SJSA1 (cell line): ENCODE results near the gene TRAPPC12. TPM values are rescaled to one million over a fixed set of nuclear protein-coding genes. Genes with fewer than 3 reads are reported as not detected.

Experiments used
- DNase-seq, 2 experiments: peaks; one replicate each; pipeline ENCODE4 v3.0.0-alpha.2; 2015 to 2020; ENCODE audit warnings: low spot score in 2 of 2, low read depth in 1 of 2
- H3K27ac ChIP-seq: fragments of 250-450 bp; sonication (Bioruptor Pico); 2 replicates; pipeline ENCODE4 v1.5.1; 2020; ENCODE audit warnings: mild to moderate bottlenecking, moderate library complexity
- H3K27me3 ChIP-seq: fragments of 250-450 bp; sonication (Bioruptor Pico); replicated peaks from 2 replicates; pipeline ENCODE4 v1.5.1; 2020; ENCODE audit warnings: mild to moderate bottlenecking, moderate library complexity
- H3K36me3 ChIP-seq: fragments of 250-450 bp; sonication (Bioruptor Pico); 2 replicates; pipeline ENCODE4 v1.5.1; 2020; ENCODE audit warnings: mild to moderate bottlenecking
- H3K4me1 ChIP-seq: fragments of 250-450 bp; sonication (Bioruptor Pico); replicated peaks from 2 replicates; pipeline ENCODE4 v1.6.1; 2021; ENCODE audit warnings: mild to moderate bottlenecking
- H3K4me3 ChIP-seq: fragments of 250-450 bp; sonication (Bioruptor Pico); 2 replicates; pipeline ENCODE4 v1.5.1; 2020; ENCODE audit warnings: mild to moderate bottlenecking
- H3K9me3 ChIP-seq: fragments of 250-450 bp; sonication (Bioruptor Pico); replicated peaks from 2 replicates; pipeline ENCODE4 v1.5.1; 2020; ENCODE audit warnings: mild to moderate bottlenecking
- total RNA-seq: library from RNA; depleted of rRNA; stranded (reverse); fragments of >200 nt; shearing (Covaris generic); gene quantifications from 2 replicates; pipeline ENCODE4 v1.2.3, GENCODE V29; 2014

Gene TRAPPC12
- total RNA-seq, 1 experiment from 2014 or later = 56.1 TPM

DNA sequence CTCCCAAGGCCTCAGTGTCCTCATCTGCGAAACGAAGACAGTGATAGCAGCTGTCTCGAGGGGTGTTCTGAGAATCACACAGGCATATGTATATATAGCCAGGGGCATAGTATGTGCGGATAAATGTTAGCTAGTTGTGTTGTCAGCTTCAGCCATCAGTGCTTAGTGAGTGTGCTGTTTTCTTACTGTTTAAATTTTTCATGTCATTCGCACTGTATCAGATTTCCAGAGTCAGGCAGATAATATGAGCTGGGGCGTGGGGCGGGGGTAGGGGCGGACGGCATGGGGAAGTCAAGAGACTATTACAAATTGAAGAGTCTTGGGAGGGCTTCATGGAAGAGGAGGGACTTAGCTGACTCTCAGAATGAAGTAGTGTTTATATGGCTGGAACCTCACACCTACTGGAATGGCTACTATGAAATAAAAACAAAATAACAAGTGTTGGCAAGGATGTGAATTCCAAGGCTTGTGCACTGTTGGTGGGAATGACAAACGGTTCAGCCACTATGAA is 7.0 kb downstream of the TRAPPC12 start:
- Histone ChIP-seq H3K4me3 (no peak overlapping the region), H3K4me1 (no peaks in the 10 kb centered on the region), H3K27ac (no peak overlapping the region), H3K9me3 (no peaks in the 10 kb centered on the region), H3K27me3 (no peaks in the 10 kb centered on the region), H3K36me3 (peaks cover 58% of the 10 kb centered on the region)
- no peak for DNase-seq

DNA sequence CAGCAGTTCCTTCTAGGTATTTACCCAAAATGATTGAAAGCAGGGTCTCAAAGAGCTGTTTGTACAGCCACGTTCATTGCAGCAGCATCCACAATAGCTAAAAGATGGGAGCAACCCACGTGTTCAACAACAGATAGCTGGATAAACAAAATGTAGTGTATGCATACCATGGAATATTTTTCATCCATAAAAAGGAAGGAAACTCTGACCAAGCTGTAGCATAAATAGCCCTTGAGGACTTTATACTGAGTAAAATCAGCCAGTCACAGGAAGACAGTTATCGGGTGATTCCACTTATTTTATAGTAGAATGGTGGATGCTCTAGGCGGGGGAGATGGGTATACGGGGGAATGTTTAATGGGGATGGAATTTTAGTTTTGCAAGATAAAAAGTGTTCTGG is 7.5 kb downstream of the TRAPPC12 start:
- DNase-seq = no peak
- Histone ChIP-seq H3K36me3 (peaks cover 60% of the 10 kb centered on the region), H3K9me3 (no peaks in the 10 kb centered on the region), H3K27me3 (no peaks in the 10 kb centered on the region), H3K4me1 (no peaks in the 10 kb centered on the region), H3K4me3 (no peak overlapping the region), H3K27ac (no peak overlapping the region)

GRCh38 chr2:3387644-3388411 is 8.3 kb downstream of the TRAPPC12 start:
- Histone ChIP-seq H3K9me3 (no peaks in the 10 kb centered on the region), H3K4me3 (no peak overlapping the region), H3K27ac (no peak overlapping the region), H3K4me1 (no peaks in the 10 kb centered on the region), H3K36me3 (peaks cover 63% of the 10 kb centered on the region), H3K27me3 (no peaks in the 10 kb centered on the region)
- DNase-seq = no peak

DNA sequence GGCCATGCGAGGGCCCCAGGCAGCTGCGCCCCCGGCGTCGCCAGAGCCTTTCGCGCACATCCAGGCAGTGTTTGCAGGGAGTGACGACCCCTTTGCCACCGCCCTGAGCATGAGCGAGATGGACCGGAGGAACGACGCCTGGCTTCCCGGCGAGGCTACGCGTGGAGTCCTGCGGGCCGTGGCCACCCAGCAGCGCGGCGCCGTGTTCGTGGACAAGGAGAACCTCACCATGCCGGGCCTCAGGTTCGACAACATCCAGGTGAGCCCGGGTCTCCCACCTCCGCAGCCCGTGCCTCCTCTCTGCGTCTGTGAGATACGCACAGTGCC is 8.9 kb downstream of the TRAPPC12 start:
- Histone ChIP-seq H3K27me3 (no peaks in the 10 kb centered on the region), H3K36me3 (peaks cover 65% of the 10 kb centered on the region), H3K27ac (no peak overlapping the region), H3K4me3 (no peak overlapping the region), H3K9me3 (no peaks in the 10 kb centered on the region), H3K4me1 (no peaks in the 10 kb centered on the region)
- no peak for DNase-seq

- Histone ChIP-seq H3K27ac (no peak overlapping the region), H3K36me3 (peaks cover 71% of the 10 kb centered on the region), H3K27me3 (no peaks in the 10 kb centered on the region), H3K4me1 (no peaks in the 10 kb centered on the region), H3K9me3 (no peaks in the 10 kb centered on the region), H3K4me3 (no peak overlapping the region)
- no peak for DNase-seq
Measured at GRCh38 chr2:3389193-3389592, 9.7 kb downstream of the TRAPPC12 start.

GRCh38 chr2:3390041-3390440 is 10.5 kb downstream of the TRAPPC12 start:
- Histone ChIP-seq H3K4me3 (no peak overlapping the region), H3K27ac (no peak overlapping the region), H3K9me3 (no peaks in the 10 kb centered on the region), H3K4me1 (no peaks in the 10 kb centered on the region), H3K27me3 (no peaks in the 10 kb centered on the region), H3K36me3 (peaks cover 66% of the 10 kb centered on the region)
- DNase-seq = no peak

DNA sequence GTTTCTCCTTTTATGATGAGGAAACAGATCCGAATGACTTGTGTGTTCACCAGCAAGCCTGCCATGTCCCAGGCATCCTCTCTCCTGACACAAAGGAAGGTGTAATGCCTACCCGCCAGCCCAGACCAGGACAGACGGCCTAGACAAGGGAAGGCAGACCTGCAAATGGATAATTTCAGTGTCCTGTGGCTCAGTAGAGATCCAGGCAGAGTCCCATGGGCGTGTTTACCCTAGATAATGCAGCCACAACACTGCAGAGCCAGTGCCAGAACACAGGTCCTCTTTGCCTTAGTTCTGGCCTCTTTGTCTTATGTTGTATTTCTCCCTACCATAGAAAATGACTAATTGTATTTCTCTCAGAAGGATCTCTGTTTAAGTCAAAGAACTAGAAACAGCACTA is 12.7 kb downstream of the TRAPPC12 start:
- Histone ChIP-seq H3K4me3 (no peak overlapping the region), H3K9me3 (peaks cover 9% of the 10 kb centered on the region), H3K27ac (no peak overlapping the region), H3K36me3 (peaks cover 70% of the 10 kb centered on the region), H3K27me3 (no peaks in the 10 kb centered on the region), H3K4me1 (no peaks in the 10 kb centered on the region)
- no peak for DNase-seq

- Histone ChIP-seq H3K36me3 (peaks cover 57% of the 10 kb centered on the region), H3K27me3 (no peaks in the 10 kb centered on the region), H3K9me3 (peaks cover 9% of the 10 kb centered on the region), H3K4me3 (no peak overlapping the region), H3K27ac (no peak overlapping the region), H3K4me1 (no peaks in the 10 kb centered on the region)
- no peak for DNase-seq
Measured at GRCh38 chr2:3396920-3397559, 17.5 kb downstream of the TRAPPC12 start.

DNA sequence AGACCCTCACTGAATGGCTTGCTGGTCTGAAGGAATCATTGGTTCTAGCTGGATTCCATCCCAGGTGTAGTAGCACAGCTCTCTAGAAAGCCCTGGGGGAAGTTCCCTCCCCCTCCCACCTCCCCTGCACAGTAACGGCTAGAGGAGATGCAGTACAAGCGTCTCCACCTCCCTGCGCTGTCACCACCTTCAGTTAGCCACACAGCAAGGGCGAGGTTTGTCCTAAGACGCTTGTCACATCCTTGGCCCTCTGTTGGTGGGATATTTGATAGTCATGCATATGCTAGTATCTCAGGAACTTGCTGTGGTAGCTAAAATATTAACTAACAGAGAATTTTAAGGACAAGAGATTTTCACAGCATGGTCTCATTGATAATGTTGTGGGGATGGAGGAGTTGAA is 19.4 kb downstream of the TRAPPC12 start:
- H3K27me3 ChIP-seq = no peaks in the 10 kb centered on the region
- H3K9me3 ChIP-seq = peaks cover 9% of the 10 kb centered on the region
- DNase-seq = no peak
- H3K36me3 ChIP-seq = peaks cover 55% of the 10 kb centered on the region
- no peaks in the 10 kb centered on the region for H3K4me1 ChIP-seq
- H3K4me3 ChIP-seq = no peak overlapping the region
- no peak overlapping the region for H3K27ac ChIP-seq

GRCh38 chr2:3399381-3399780 is 19.9 kb downstream of the TRAPPC12 start:
- no peak overlapping the region for H3K27ac ChIP-seq
- no peak for DNase-seq
- no peaks in the 10 kb centered on the region for H3K4me1 ChIP-seq
- H3K27me3 ChIP-seq = no peaks in the 10 kb centered on the region
- peaks cover 55% of the 10 kb centered on the region for H3K36me3 ChIP-seq
- H3K4me3 ChIP-seq = no peak overlapping the region
- H3K9me3 ChIP-seq = peaks cover 9% of the 10 kb centered on the region

- H3K9me3 ChIP-seq = peaks cover 9% of the 10 kb centered on the region
- no peaks in the 10 kb centered on the region for H3K27me3 ChIP-seq
- no peaks in the 10 kb centered on the region for H3K4me1 ChIP-seq
- DNase-seq = no peak
- H3K36me3 ChIP-seq = peaks cover 58% of the 10 kb centered on the region
- H3K4me3 ChIP-seq = no peak overlapping the region
- H3K27ac ChIP-seq = no peak overlapping the region
Measured at GRCh38 chr2:3399829-3400228, 20.3 kb downstream of the TRAPPC12 start.

- DNase-seq = no peak
- no peak overlapping the region for H3K4me3 ChIP-seq
- H3K27ac ChIP-seq = no peak overlapping the region
- H3K27me3 ChIP-seq = no peaks in the 10 kb centered on the region
- H3K9me3 ChIP-seq = no peaks in the 10 kb centered on the region
- H3K36me3 ChIP-seq = peaks cover 48% of the 10 kb centered on the region
- no peaks in the 10 kb centered on the region for H3K4me1 ChIP-seq
Measured at GRCh38 chr2:3403587-3404334, 24.3 kb downstream of the TRAPPC12 start.

DNA sequence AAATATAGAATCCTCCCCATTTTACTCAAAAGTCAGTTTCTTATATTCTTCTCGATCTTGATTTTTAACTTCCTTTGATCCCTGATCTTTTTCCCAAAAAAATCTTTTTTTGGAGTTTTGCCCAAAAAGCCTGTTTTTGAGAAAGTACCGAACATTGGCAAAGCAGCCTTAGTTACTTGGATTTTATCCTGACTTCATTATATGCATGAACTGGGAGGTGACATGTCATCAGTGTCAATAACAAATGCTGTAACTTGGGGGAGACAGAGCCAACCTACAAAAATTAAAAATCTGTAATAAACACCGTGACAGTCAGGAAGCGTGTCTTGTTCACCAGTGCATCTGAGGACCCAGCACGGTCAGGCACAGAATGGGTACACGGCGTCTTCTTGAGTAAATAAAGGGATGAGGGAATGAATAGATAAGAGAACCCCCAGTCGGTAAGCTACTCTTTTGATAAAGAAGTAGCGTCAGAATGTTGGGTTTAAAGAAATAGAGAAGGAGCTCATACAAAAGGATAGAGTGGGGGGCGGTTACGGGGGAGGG is 24.9 kb downstream of the TRAPPC12 start:
- no peaks in the 10 kb centered on the region for H3K27me3 ChIP-seq
- H3K9me3 ChIP-seq = no peaks in the 10 kb centered on the region
- H3K4me1 ChIP-seq = no peaks in the 10 kb centered on the region
- no peak overlapping the region for H3K4me3 ChIP-seq
- H3K27ac ChIP-seq = no peak overlapping the region
- H3K36me3 ChIP-seq = peaks cover 48% of the 10 kb centered on the region
- DNase-seq = no peak

DNA sequence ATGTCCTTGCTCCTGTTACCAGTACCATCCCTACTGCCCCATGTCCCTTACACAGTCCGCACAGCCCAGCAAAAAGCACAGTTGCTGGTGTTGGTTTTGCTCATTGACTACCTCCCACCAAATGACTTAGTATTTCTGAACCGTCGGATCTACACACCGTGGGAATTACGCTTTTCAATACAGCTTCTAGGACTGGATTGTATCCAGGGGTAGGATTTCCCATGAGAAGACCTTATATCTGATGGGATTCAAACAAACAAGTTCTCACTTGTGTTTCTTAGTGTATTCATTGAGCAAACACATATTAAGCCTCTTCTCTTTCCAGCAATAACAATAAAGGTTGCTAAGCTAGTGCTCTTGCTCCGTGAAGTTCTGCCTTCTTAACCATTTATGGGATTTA is 25.8 kb downstream of the TRAPPC12 start:
- H3K27ac ChIP-seq = no peak overlapping the region
- H3K4me1 ChIP-seq = no peaks in the 10 kb centered on the region
- DNase-seq = no peak
- H3K4me3 ChIP-seq = no peak overlapping the region
- H3K27me3 ChIP-seq = no peaks in the 10 kb centered on the region
- no peaks in the 10 kb centered on the region for H3K9me3 ChIP-seq
- H3K36me3 ChIP-seq = peaks cover 48% of the 10 kb centered on the region
